ENCODE measurements around the gene INHBC. TPM values are rescaled to one million over a fixed set of nuclear protein-coding genes. Genes with fewer than 3 reads are reported as not detected.
"Not testable (repeated sequence)": the region's sequence is repeated elsewhere in the genome, so short reads cannot be mapped to it uniquely, and the experiment has no call there.

INHBC gene
- total and polyA plus RNA-seq, 2 experiments from 2014 or later = 0.21 TPM; not detected in 1

GRCh38 chr12:57488402-57489156 is 54.0 kb downstream of the INHBC start:
- peaks cover 19% of the 10 kb centered on the region for H3K36me3 ChIP-seq
- no peak for TF ChIP-seq CTCF (IDR thresholded peaks at IDR 0.05; ENCODE audit: low read depth, low read length)
- H3K27me3 ChIP-seq = no peaks in the 10 kb centered on the region
- no peak for DNase-seq (ENCODE audit: low read depth in 1 of 2, low spot score in 1 of 2)
- peak overlapping the region; percentile 98 for H3K4me3 ChIP-seq
- peaks cover 6% of the 10 kb centered on the region for H3K4me1 ChIP-seq (ENCODE audit: low read depth)
- no peaks in the 10 kb centered on the region for H3K9me3 ChIP-seq (ENCODE audit: low read depth)
- peak overlapping the region; percentile 75 for H3K27ac ChIP-seq

DNA sequence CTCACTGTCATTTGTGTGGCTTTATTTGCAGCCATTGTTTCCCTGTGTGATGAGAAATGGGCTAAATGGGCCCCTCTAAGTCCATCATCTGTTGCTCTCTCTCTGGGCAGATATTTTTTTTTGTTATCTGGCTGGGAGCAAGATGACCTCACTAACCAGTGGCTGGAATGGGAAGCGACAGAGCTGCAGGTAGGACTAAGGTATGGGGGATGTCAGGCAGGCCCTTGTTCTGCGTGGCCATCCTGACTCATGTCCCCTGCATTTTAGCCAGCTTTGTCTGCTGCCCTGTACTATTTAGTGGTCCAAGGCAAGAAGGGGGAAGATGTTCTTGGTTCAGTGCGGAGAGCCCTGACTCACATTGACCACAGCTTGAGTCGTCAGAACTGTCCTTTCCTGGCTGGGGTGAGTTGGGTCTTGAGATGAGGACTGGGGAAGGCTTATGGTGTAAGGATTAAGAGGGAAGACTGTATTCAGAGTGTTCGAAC is 54.6 kb downstream of the INHBC start:
- DNase-seq (ENCODE audit: low read depth in 1 of 2, low spot score in 1 of 2) = no peak
- Histone ChIP-seq H3K27me3 (no peaks in the 10 kb centered on the region), H3K36me3 (peaks cover 19% of the 10 kb centered on the region), H3K4me1 (ENCODE audit: low read depth) (peaks cover 6% of the 10 kb centered on the region), H3K9me3 (ENCODE audit: low read depth) (no peaks in the 10 kb centered on the region), H3K4me3 (peak overlapping the region; percentile 98), H3K27ac (no peak overlapping the region)
- no peak for TF ChIP-seq CTCF (IDR thresholded peaks at IDR 0.05; ENCODE audit: low read depth, low read length)

DNA sequence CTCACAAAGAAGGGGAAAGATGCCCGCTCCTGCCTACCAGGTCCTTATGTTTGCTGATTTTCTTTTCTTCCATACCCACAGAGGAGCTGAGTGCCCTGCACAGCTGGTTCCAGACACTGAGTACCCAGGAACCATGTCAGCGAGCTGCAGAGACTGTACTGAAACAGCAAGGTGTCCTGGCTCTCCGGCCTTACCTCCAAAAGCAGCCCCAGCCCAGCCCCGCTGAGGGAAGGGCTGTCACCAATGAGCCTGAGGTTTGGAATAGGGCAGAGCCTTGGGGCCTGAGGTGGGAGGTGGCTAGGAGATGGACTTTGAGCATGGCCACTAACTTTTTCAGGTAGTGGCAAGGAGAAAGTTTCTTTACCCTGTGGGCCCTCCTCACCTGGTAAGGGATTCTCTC is 55.5 kb downstream of the INHBC start:
- Histone ChIP-seq H3K4me3 (no peak overlapping the region), H3K9me3 (ENCODE audit: low read depth) (no peaks in the 10 kb centered on the region), H3K27me3 (no peaks in the 10 kb centered on the region), H3K27ac (no peak overlapping the region), H3K4me1 (ENCODE audit: low read depth) (peaks cover 6% of the 10 kb centered on the region), H3K36me3 (peaks cover 19% of the 10 kb centered on the region)
- TF ChIP-seq CTCF (IDR thresholded peaks at IDR 0.05; ENCODE audit: low read depth, low read length) = no peak
- no peak for DNase-seq (ENCODE audit: low read depth in 1 of 2, low spot score in 1 of 2)

GRCh38 chr12:57491393-57492280 is 57.1 kb downstream of the INHBC start:
- Histone ChIP-seq H3K36me3 (peaks cover 19% of the 10 kb centered on the region), H3K9me3 (ENCODE audit: low read depth) (no peaks in the 10 kb centered on the region), H3K27ac (no peak overlapping the region), H3K4me3 (no peak overlapping the region), H3K27me3 (no peaks in the 10 kb centered on the region), H3K4me1 (ENCODE audit: low read depth) (peaks cover 6% of the 10 kb centered on the region)
- TF ChIP-seq CTCF (IDR thresholded peaks at IDR 0.05; ENCODE audit: low read depth, low read length) = peak; percentile 14
- no peak for DNase-seq (ENCODE audit: low read depth in 1 of 2, low spot score in 1 of 2)

GRCh38 chr12:57495051-57495701 is 60.6 kb downstream of the INHBC start:
- H3K36me3 ChIP-seq = peaks cover 31% of the 10 kb centered on the region
- not testable (repeated sequence) for H3K27me3 ChIP-seq; DNase-seq (ENCODE audit: low read depth in 1 of 2, low spot score in 1 of 2); H3K9me3 ChIP-seq (ENCODE audit: low read depth); H3K27ac ChIP-seq; H3K4me1 ChIP-seq (ENCODE audit: low read depth); H3K4me3 ChIP-seq
